NCI-H128 (cell line): ENCODE results near the gene STAU1.

ENCODE experiments used
- DNase-seq: peaks from one replicate; lab custom pipeline; 2025; ENCODE audit not compliant: unreplicated experiment; lab: John Stamatoyannopoulos, UW

The STAU1 gene

DNA sequence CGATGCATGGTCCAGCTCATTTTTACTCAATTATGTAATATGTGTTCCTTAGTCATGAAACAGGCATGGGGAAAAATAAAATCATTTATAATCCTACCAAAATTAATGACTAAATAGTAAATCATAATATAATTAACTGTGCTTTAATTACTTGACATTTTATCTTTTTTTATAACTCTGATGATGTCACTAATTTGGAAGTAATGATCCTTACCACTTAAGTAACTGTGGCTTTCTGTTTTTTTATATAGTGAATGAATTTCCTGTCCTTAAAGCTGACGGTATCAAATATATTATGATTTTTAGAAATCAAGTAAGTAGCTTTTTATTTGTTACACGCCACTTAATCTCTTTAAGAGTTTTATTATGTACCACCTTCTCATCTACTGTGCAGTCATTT is 109.8 kb downstream of the STAU1 start:
- no peak for DNase-seq

DNA sequence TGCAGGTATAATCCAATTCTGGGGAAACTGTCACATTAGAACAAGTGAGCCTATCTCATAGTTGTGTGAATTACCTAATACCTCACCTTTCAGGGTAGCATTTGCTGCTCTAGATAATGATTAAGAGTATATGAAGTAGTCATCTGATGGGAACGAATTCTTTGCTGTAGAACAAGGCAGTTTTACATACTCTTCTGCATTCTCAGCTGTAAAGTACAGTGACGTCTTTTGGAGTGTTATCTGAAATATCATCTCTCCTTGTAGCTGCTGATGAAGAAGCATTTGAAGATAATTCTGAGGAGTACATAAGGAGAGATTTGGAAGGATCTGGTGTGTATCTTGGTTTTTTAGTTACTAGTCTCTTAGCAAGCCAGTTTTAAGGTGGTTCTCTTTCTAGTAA is 113.6 kb downstream of the STAU1 start:
- DNase-seq: no peak
